GM23338 (cell line): ENCODE results near the gene COQ10A. TPM values are rescaled to one million over a fixed set of nuclear protein-coding genes. Genes with fewer than 3 reads are reported as not detected.

Source experiments
- ATAC-seq: fragments of 200-7000 bp; cut with Tn5 transposase; 3 replicates; pipeline ENCODE4 v1.9.1; 2020
- DNase-seq: peaks from one replicate; pipeline ENCODE4 v3.0.0-alpha.2; 2015; ENCODE audit warnings: low spot score
- H2AFZ ChIP-seq: fragments of 200-600 bp; sonication (generic); 2 replicates; pipeline ENCODE4 v1.8.0; 2016; ENCODE audit warnings: antibody characterized with exemption, mild to moderate bottlenecking, moderate library complexity
- H3F3A ChIP-seq: fragments of 200-600 bp; sonication (generic); replicated peaks from 2 replicates; pipeline ENCODE4 v1.8.0; 2017; ENCODE audit warnings: antibody characterized with exemption, mixed run types, low read depth
- H3K27ac ChIP-seq: fragments of 200-600 bp; sonication (generic); 2 replicates; pipeline ENCODE4 v1.6.1; 2016; ENCODE audit warnings: low read depth
- H3K27me3 ChIP-seq: fragments of 200-600 bp; sonication (generic); 2 replicates; pipeline ENCODE4 v1.8.0; 2016; ENCODE audit warnings: mild to moderate bottlenecking, mixed run types, moderate library complexity; ENCODE audit not compliant: insufficient read depth
- H3K36me3 ChIP-seq: fragments of 200-600 bp; sonication (generic); 2 replicates; pipeline ENCODE4 v1.8.0; 2016; ENCODE audit warnings: mild to moderate bottlenecking; ENCODE audit not compliant: insufficient read depth
- H3K4me1 ChIP-seq: fragments of 200-600 bp; sonication (generic); 2 replicates; pipeline ENCODE4 v1.8.0; 2016; ENCODE audit warnings: mild to moderate bottlenecking, moderate library complexity; ENCODE audit not compliant: insufficient read depth
- H3K4me2 ChIP-seq: fragments of 200-600 bp; sonication (generic); 2 replicates; pipeline ENCODE4 v1.7.1; 2017; ENCODE audit warnings: mixed run types
- H3K4me3 ChIP-seq: fragments of 200-600 bp; sonication (generic); 2 replicates; pipeline ENCODE4 v1.6.1; 2016; ENCODE audit warnings: mixed run types
- H3K79me2 ChIP-seq: fragments of 200-600 bp; sonication (generic); replicated peaks from 2 replicates; pipeline ENCODE4 v1.8.0; 2017; ENCODE audit warnings: mild to moderate bottlenecking; ENCODE audit not compliant: insufficient read depth
- H3K9me2 ChIP-seq: fragments of 200-600 bp; sonication (generic); 2 replicates; pipeline ENCODE4 v1.8.0; 2017; ENCODE audit not compliant: insufficient read depth
- H4K20me1 ChIP-seq: fragments of 200-600 bp; sonication (generic); replicated peaks from 2 replicates; pipeline ENCODE4 v1.8.0; 2017; ENCODE audit warnings: mild to moderate bottlenecking; ENCODE audit not compliant: insufficient read depth
- H3K27ac Mint-ChIP-seq: 2 replicates; pipeline ENCODE4 v1.8.0; 2020; ENCODE audit warnings: inconsistent platforms, mild to moderate bottlenecking, moderate library complexity, mixed read lengths
- H3K27me3 Mint-ChIP-seq: 3 replicates; pipeline ENCODE4 v1.8.0; 2022; ENCODE audit warnings: low read depth, mild to moderate bottlenecking, moderate library complexity, mixed read lengths, inconsistent platforms; ENCODE audit not compliant: insufficient read depth, poor library complexity
- H3K36me3 Mint-ChIP-seq: 3 replicates; pipeline ENCODE4 v1.8.0; 2021; ENCODE audit warnings: low read depth, mild to moderate bottlenecking, inconsistent platforms, moderate library complexity, mixed read lengths
- H3K4me1 Mint-ChIP-seq: 3 replicates; pipeline ENCODE4 v1.8.0; 2020; ENCODE audit warnings: mild to moderate bottlenecking, inconsistent platforms, mixed read lengths
- H3K4me3 Mint-ChIP-seq: 3 replicates; pipeline ENCODE4 v1.8.0; 2021; ENCODE audit warnings: moderate library complexity, mild to moderate bottlenecking, inconsistent platforms, mixed read lengths
- H3K9me3 Mint-ChIP-seq: 3 replicates; pipeline ENCODE4 v1.8.0; 2020; ENCODE audit warnings: moderate library complexity, mild to moderate bottlenecking, inconsistent platforms, mixed read lengths
- CREB1 ChIP-seq: fragments of 250-450 bp; sonication (Bioruptor Pico); IDR thresholded peaks from 2 replicates; pipeline ENCODE4 v1.5.0; 2020; ENCODE audit warnings: low read depth, mild to moderate bottlenecking, moderate library complexity
- ETS1 ChIP-seq: IDR thresholded peaks from 2 replicates; pipeline ENCODE4 v1.6.1; 2016; ENCODE audit warnings: antibody characterized with exemption
- POLR2AphosphoS5 ChIP-seq: IDR thresholded peaks from 2 replicates; pipeline ENCODE4 v1.6.1; 2016; ENCODE audit warnings: antibody characterized with exemption, low read depth
- STAT1 ChIP-seq: IDR thresholded peaks from one replicate; pipeline ENCODE4 v1.6.1; 2016; ENCODE audit warnings: antibody characterized with exemption; ENCODE audit not compliant: unreplicated experiment
- ZNF462 ChIP-seq: fragments of 250-450 bp; sonication (Bioruptor Pico); IDR thresholded peaks from 2 replicates; pipeline ENCODE4 v1.5.0; 2020; ENCODE audit warnings: mild to moderate bottlenecking, moderate library complexity
- polyA plus RNA-seq: library from polyadenylated mRNA; unstranded; fragments of >200 nt; fragmentation: Nextera tagmentation; extraction: Ambion mirVana; gene quantifications from 2 replicates; pipeline ENCODE4 v1.2.1, GENCODE V29; 2016
- total RNA-seq: library from RNA; depleted of rRNA; stranded (reverse); fragments of >200 nt; shearing (Covaris generic); gene quantifications from 2 replicates; pipeline ENCODE4 v1.2.3, GENCODE V29; 2014

The COQ10A gene
- total and polyA plus RNA-seq, 2 experiments from 2014 or later = 12.8 to 15.2 TPM

DNA sequence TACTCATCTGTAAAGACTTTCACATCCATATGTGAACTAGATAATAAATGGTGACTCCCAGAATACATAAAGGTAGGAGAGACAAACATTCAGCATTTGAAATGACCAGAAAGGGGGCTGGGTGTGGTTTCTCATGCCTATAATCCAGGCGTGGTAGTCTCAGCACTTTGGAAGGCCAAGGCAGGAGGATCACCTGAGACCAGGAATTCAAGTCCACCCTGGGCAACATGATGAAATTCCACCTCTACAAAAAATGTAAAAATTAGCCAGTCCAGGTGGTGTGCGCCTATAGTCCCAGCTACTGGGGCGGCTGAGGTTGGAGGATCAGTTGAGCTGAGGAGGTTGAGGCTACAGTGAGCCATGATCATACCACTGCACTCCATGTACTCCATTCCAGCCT is 37.5 kb downstream of the COQ10A start:
- no peak overlapping the region for H2AFZ ChIP-seq
- H3K27me3 Mint-ChIP-seq = peaks cover 7% of the 10 kb centered on the region
- no peaks in the 10 kb centered on the region; the same call in 2 of the 3 replicates for H3K9me3 Mint-ChIP-seq
- H3K9me2 ChIP-seq = no peaks in the 10 kb centered on the region
- no peak for DNase-seq
- H4K20me1 ChIP-seq = peaks cover 11% of the 10 kb centered on the region; the same call in 1 of the 2 replicates
- peaks cover 23% of the 10 kb centered on the region for H3K36me3 ChIP-seq
- peaks cover 36% of the 10 kb centered on the region for H3F3A ChIP-seq
- peaks cover 5% of the 10 kb centered on the region for H3K79me2 ChIP-seq
- H3K4me3 ChIP-seq = no peak overlapping the region
- H3K4me3 Mint-ChIP-seq = no peak overlapping the region
- TF ChIP-seq STAT1 (no peak), POLR2AphosphoS5 (no peak), CREB1 (CRISPR knock-in tag) (no peak), ZNF462 (CRISPR knock-in tag) (no peak), ETS1 (no peak)
- H3K27me3 ChIP-seq = no peaks in the 10 kb centered on the region
- ATAC-seq = no peak
- H3K27ac ChIP-seq = no peak overlapping the region
- H3K4me2 ChIP-seq = no peak overlapping the region
- peaks cover 11% of the 10 kb centered on the region for H3K4me1 Mint-ChIP-seq
- peaks cover 7% of the 10 kb centered on the region; the same call in 1 of the 2 replicates for H3K4me1 ChIP-seq
- no peak overlapping the region for H3K27ac Mint-ChIP-seq
- peaks cover 54% of the 10 kb centered on the region for H3K36me3 Mint-ChIP-seq
